GM06990 (cell line): Measurements from ENCODE around the gene DCXR.

Experiments used
- DNase-seq: peaks from one replicate; pipeline ENCODE4 v3.0.0-alpha.2; 2011; ENCODE audit not compliant: insufficient read length; ENCODE audit errors: extremely low read depth
- H3K27me3 ChIP-seq: replicated peaks from 2 replicates; pipeline ENCODE4 v1.6.0; 2011; ENCODE audit warnings: low read length; ENCODE audit not compliant: control insufficient read depth, insufficient read depth
- H3K36me3 ChIP-seq: 2 replicates; pipeline ENCODE4 v1.5.1; 2011; ENCODE audit warnings: low read length; ENCODE audit not compliant: control insufficient read depth, insufficient read depth
- H3K4me3 ChIP-seq: replicated peaks from 2 replicates; pipeline ENCODE4 v1.5.1; 2011; ENCODE audit warnings: low read depth, mild to moderate bottlenecking, control low read depth, low read length
- CTCF ChIP-seq: IDR thresholded peaks from 2 replicates; pipeline ENCODE4 v1.5.1; 2011; ENCODE audit warnings: low read length, control low read depth, mild to moderate bottlenecking, inconsistent platforms; ENCODE audit not compliant: insufficient read depth, poor library complexity, severe bottlenecking

The DCXR gene

GRCh38 chr17:82035956-82036633 is 1.4 kb downstream of the DCXR start:
- TF ChIP-seq CTCF = no peak
- Histone ChIP-seq H3K27me3 (no peaks in the 10 kb centered on the region), H3K4me3 (peak overlapping the region; percentile 73), H3K36me3 (no peaks in the 10 kb centered on the region)
- no peak for DNase-seq

- DNase-seq = no peak
- TF ChIP-seq CTCF = no peak
- H3K4me3 ChIP-seq = no peak overlapping the region
- no peaks in the 10 kb centered on the region for H3K27me3 ChIP-seq
- H3K36me3 ChIP-seq = no peaks in the 10 kb centered on the region
Measured at GRCh38 chr17:82035488-82035887, 2.0 kb downstream of the DCXR start.

DNA sequence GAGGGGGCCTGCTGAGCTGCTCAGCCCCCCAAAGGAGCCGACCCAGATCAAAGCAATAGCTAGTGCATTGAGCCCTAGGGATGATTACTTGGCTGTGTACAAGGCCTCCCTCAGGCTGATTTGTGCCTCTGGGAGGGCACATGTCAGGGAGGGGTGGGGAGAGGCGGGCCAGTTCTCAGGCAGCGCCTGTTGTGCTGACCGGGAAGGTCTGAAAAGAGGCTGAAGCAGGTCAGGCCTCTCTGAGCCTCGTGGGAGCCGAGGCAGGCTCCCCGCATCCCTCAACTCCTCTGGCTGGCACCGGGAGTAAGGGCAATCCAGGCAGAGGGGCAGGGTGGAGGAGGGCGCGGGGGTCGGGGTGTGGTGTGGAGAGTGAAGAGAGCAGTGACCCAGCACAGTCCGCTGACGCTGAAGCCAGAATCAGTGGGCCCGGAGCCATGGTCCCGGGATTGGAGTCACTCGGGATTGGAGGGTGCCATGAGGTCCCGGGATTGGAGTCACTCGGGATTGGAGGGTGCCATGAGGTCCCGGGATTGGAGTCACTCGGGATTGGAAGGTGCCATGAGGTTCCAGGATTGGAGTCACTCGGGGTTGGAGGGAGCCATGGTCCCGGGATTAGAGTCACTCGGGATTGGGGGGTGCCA is 3.0 kb downstream of the DCXR start:
- Histone ChIP-seq H3K4me3 (no peak overlapping the region), H3K36me3 (no peaks in the 10 kb centered on the region), H3K27me3 (no peaks in the 10 kb centered on the region)
- DNase-seq = no peak
- TF ChIP-seq CTCF = no peak

GRCh38 chr17:82033359-82034085 is 4.0 kb downstream of the DCXR start:
- no peak for TF ChIP-seq CTCF
- no peaks in the 10 kb centered on the region for H3K27me3 ChIP-seq
- DNase-seq = no peak
- no peaks in the 10 kb centered on the region; the same call in 1 of the 2 replicates for H3K36me3 ChIP-seq
- H3K4me3 ChIP-seq = no peak overlapping the region

DNA sequence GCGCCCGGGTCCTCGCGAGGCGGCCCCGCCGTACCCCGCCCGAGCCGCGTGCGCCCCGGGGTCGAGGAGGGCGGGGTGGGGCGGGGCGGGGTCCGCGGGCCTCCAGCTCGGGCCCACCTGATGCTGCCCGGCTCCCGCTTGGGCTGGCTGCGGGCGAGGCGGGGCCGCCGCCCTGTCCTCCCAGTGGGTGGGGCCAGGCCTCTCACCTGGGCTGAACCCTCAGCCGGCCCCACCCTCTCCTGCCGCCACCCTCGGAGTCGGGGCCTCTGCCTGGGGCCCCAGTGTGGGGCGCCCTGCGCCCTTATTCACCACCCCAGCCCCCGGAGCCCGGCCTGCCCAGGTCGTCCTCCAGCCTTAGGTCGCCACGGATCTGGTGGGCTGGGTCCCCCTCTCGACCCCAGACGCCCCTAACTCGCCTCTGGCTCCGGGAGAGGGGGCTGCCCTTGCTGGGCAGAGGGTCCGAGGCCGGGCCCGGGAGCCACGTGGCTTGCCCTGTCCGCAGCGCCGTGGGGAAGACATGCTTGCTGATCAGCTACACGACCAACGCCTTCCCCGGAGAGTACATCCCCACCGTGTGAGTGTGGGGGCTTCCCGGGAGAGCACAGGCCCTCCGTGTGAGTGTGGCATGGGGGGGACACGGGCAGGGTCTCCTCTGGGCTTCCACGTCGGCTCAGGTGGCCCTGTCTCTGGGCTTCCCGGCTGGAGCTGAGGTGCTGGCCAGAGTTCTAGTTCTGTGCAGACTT is 5.4 kb downstream of the DCXR start:
- Histone ChIP-seq H3K4me3 (peak overlapping the region; percentile 23), H3K36me3 (no peaks in the 10 kb centered on the region; the same call in none of the 2 replicates), H3K27me3 (no peaks in the 10 kb centered on the region)
- TF ChIP-seq CTCF = peak; percentile 5
- no peak for DNase-seq
